Subcutaneous preadipocyte (primary cell): ENCODE measurements around the gene TMX2. TPM values are rescaled to one million over a fixed set of nuclear protein-coding genes. Genes with fewer than 3 reads are reported as not detected.

Experiments
- small RNA-seq: library from RNA; depleted of rRNA; stranded (forward); fragments of <200 nt; gene quantifications from one replicate; pipeline ENCODE3, GENCODE V24; 2012
- total RNA-seq: library from RNA; depleted of rRNA; stranded (reverse); fragments of >200 nt; gene quantifications from 2 replicates; pipeline ENCODE4 v1.2.3, GENCODE V29; 2012

TMX2 gene
- 67.2 and 80.3 TPM in 2 replicates for total RNA-seq

GRCh38 chr11:57712256-57713150 lies at the start of gene TMX2:
Gene TMX2 (plus strand): TSS chr11:57712593. CDS start chr11:57712619, 26 bp downstream.

GRCh38 chr11:57667736-57668433 lies 44.5 kb upstream of the TMX2 start, which contains the start of gene ZDHHC5:
Gene ZDHHC5 (plus strand): TSS chr11:57668114. CDS start chr11:57673091, 4,977 bp downstream.

GRCh38 chr11:57711414-57712255 lies 758 bp upstream of the TMX2 start, which contains the start of gene MED19:
Gene MED19 (minus strand): TSS chr11:57712215. CDS start chr11:57712179, 36 bp downstream.

GRCh38 chr11:57741132-57742086 lies 29.0 kb downstream of the TMX2 start, which contains the start of gene SELENOH:
Gene SELENOH (plus strand): TSS chr11:57741491. CDS start chr11:57741596, 105 bp downstream.

GRCh38 chr11:57751676-57752253 lies 39.4 kb downstream of the TMX2 start, which contains the start of gene BTBD18:
Gene BTBD18 (minus strand): TSS chr11:57751819. CDS start chr11:57751188, 631 bp downstream.

GRCh38 chr11:57761301-57762234 lies 49.2 kb downstream of the TMX2 start, which contains the start of gene CTNND1:
Gene CTNND1 (plus strand): TSS chr11:57761802. CDS start chr11:57791479, 29,677 bp downstream.

Small RNAs within 50 kb of the gene (small RNA-seq; reads per million reads assigned to genes)
- not detected for gene TMX2-CTNND1

Other genes starting within 250 kb of the TMX2 start
- gene SLC43A1, start 196.9 kb upstream of the TMX2 start, total RNA-seq: 24.6 and 27.4 TPM in 2 replicates
- 30.9 and 33.4 TPM in 2 replicates for gene TIMM10, start 181.8 kb upstream of the TMX2 start, total RNA-seq
- gene SMTNL1, start 175.0 kb upstream of the TMX2 start, total RNA-seq: not detected in 2 replicates
- 53.0 and 104 TPM in 2 replicates for gene UBE2L6, start 144.9 kb upstream of the TMX2 start, total RNA-seq
- 6.5 and 48.9 TPM in 2 replicates for gene SERPING1, start 114.9 kb upstream of the TMX2 start, total RNA-seq
- gene YPEL4, start 62.7 kb upstream of the TMX2 start, total RNA-seq: 0.39 and 0.73 TPM in 2 replicates
- 17.6 and 20.9 TPM in 2 replicates for gene CLP1, start 54.8 kb upstream of the TMX2 start, total RNA-seq
- 38.2 and 56.1 TPM in 2 replicates for gene ZDHHC5, start 44.5 kb upstream of the TMX2 start, total RNA-seq
- gene MED19, start 378 bp upstream of the TMX2 start, total RNA-seq: 13.6 and 14.5 TPM in 2 replicates
- gene SELENOH, start 28.9 kb downstream of the TMX2 start, total RNA-seq: 49.5 and 65.0 TPM in 2 replicates
- gene BTBD18, start 39.2 kb downstream of the TMX2 start, total RNA-seq: not detected in 2 replicates
- 81.6 and 98.1 TPM in 2 replicates for gene CTNND1, start 49.2 kb downstream of the TMX2 start, total RNA-seq